Right hindlimb (tissue), 1 donor: Measurements from ENCODE around the gene VDAC2.
"Not testable (repeated sequence)": the region's sequence is repeated elsewhere in the genome, so short reads cannot be mapped to it uniquely, and the experiment has no call there.

Experiments
- DNase-seq: peaks from one replicate; pipeline ENCODE4 v3.0.0-alpha.2; 2018

Gene VDAC2

DNA sequence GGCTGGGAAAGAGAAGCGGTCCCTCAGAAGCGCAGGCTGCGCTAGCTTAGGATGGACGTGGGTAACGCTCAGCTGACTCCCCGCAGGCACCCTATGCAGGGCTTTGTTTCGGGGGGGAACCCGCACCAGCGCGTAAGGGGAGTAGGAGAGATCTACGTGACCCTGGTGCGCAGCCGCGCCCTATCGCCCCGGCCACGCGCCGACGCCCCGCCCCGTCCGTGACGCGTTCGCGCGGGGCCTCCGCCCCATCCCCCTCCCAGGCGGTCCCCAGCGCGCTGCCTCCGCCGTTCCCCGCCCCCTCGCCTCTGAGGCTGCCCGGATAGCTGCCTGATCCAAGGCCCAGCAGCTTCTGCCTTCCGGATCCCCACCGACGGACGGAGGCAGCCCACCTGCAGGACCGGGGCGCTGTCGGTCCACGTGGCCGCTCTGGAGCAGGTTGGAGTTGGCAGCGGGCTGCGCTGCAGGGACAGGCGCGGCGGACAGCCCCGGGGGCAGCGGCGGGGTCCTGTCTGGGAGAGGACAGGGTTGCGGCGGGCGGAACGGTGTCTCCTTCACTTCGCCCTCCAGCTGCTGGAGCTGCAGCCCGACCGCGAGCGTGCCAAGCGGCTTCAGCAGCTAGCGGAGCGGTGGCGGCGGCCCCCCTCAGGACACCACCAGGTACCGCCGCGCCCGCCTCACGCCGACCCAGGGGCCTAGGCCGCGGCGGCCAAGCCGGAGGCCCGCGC is at the start of gene VDAC2:
TSS of gene VDAC2 (plus strand) at position 515 of the 725 bp plus-strand sequence. CDS start 363 bp downstream, outside the sequence.
- peak; percentile 94 for DNase-seq

DNA sequence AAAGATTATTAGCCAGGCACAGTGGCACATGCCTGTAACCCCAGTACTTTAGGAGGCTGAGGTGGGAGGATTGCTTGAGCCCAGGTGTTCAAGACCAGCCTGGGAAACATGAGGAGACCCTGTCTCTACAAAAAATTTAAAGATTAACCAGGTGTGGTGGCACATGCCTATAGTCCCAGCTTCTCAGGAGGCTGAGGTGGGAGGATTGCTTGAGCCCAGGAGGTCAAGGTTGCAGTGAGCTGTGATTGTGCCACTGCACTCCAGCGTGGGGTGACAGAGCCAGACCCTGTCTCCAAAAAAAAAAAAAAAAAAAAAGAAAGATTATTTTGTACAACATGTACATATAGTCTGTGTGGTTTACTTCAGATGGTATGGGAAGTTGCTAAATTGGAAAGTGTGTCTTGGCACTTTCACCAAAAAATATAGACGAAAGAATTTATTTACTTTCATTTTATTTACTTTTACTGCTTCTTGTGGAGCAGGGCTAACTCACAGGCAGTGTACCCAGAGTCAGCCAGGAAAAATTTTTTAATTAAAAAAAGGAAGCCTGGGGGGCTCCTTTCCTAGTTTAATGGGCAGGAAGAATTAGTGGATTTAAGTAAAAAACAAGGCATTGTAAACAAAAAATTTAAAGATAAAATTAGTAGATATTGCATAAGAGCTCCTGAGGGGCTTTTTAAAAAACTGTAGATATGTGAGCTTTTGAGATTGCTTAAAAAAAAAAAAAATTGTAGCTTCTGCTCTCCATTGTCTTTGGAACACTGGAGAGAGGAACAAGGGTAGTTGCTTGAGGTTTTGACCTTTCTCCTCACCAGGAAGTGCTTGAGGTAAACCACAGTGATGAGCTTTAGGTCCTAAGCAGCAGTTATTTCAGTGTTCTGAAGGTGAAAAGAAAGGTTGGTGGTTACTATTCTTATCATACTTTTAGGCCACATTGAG is 44.6 kb upstream of the VDAC2 start:
- no peak for DNase-seq

GRCh38 chr10:75166623-75166972 is 44.0 kb upstream of the VDAC2 start:
- DNase-seq: no peak

DNA sequence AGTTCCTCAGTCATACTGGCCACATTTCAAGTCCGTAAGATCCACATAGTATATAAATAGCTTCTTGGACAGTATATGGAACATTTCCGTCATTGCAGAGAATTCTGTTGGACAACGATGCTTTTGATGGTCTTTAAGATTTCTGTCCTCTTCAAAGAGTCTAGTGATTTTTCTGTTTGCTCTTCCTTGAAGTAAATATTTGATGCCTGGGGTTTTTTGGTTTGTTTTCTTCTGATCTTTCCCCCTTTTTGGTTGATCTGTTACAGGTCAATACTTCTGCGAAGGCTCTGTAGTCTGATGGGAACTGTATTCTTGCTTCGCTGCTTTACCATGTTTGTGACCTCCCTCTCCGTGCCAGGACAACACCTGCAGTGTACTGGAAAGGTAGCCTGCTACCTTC is 42.3 kb upstream of the VDAC2 start:
- DNase-seq: no peak

- DNase-seq: no peak
Measured at GRCh38 chr10:75170215-75170614, 40.4 kb upstream of the VDAC2 start.

DNA sequence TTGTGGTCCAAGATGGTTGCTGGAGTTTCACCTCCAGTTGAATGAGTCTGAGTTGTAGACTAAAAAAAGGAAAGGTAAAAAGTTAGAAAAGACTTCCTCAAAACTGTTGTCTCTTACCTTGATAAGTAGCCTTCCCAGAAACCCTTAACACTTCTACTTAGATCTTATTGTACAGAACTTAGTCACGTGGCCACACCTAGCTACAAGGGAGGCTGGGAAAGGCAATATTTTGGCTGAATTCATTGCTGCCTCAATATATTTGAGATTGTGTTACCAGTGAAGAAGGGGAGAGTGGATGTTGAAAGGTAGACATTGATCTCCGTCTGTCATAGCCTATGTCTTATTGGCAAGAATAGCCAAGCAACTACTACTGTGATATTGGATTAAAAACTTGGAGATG is 35.5 kb upstream of the VDAC2 start:
- no peak for DNase-seq

DNA sequence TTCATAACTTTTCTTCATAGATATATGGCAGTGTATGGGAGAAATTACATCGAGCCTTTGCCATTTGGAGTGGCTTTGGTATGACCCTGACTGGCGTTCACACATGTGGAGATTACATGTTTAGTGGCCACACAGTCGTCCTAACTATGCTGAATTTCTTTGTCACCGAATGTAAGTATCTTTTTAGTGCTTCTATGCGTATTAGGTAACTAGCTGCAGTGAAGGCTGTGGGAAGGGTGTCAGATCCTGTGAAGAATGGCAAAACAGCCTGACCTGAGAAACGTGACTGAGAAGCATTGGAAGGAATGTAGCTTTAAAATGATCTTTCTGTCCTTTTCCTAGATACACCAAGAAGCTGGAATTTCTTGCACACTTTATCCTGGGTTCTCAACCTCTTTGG is 34.5 kb upstream of the VDAC2 start:
- no peak for DNase-seq

GRCh38 chr10:75176736-75177135 is 33.9 kb upstream of the VDAC2 start:
- DNase-seq: no peak

DNA sequence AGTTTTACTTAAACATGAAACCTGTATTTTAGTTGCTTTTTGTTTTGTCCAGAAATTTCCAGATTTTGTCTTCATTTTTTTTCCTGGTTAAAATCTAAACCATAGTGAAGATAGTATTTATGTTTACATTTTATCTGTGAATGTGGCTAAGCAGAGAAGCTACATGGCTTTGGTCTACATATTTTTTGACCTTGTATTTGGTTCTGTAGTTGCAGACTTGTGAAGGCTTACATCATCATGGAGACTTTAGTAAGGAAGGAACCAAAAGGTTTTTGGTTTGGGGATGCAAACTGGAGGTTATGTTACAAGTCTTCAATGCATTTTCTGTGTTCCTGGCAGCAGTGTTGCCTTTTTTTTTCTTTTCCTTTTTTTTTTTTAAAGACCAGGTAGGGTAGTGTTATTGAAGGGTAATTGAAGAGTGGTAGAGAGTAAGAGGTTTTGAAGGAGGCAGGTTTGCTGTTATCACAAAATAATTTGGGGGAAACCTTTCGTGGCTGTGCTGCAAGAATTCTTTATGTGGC is 30.9 kb upstream of the VDAC2 start:
- no peak for DNase-seq

- no peak for DNase-seq
Measured at GRCh38 chr10:75180592-75180991, 30.0 kb upstream of the VDAC2 start.

GRCh38 chr10:75181073-75181472 is 29.5 kb upstream of the VDAC2 start:
- DNase-seq: no peak

DNA sequence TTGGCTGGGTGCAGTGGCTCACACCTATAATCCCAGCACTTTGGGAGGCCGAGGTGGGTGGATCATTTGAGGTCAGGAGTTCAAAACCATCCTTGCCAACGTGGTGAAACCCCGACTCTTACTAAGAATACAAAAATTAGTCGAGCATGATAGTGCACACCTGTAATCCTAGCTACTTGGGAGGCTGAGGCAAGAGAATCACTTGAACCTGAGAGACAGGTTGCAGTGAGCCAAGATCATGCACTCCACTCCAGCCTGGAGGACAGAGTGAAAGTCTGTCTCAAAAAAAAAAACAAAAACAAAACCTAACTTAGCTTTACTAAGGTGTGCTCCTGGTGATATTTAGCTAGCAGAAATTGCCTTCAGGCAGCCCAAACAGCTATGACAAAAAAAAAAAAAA is 24.3 kb upstream of the VDAC2 start:
- no peak for DNase-seq

DNA sequence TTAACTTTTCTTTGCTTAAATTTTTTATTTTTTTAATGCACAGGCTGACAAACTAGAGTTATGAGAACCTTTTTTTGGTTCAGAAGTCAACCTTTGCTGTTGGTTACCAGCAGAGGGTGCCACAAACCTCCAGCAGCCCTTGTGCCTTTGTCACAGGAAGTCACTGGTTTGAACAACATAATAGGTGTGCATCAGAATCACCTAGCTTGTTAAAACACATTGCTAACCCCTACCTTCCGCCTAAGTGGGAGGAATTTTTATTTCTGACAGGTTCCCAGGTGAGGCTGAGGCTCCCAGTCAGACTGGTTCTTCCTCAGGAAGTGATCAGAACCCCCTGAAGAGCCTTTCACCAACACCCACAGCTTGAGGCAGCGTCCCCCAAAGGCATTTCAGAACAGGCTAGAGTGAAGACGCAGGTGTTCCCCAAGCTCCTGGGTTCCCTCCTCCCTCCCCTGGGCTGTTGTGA is 22.6 kb upstream of the VDAC2 start:
- DNase-seq: no peak

DNA sequence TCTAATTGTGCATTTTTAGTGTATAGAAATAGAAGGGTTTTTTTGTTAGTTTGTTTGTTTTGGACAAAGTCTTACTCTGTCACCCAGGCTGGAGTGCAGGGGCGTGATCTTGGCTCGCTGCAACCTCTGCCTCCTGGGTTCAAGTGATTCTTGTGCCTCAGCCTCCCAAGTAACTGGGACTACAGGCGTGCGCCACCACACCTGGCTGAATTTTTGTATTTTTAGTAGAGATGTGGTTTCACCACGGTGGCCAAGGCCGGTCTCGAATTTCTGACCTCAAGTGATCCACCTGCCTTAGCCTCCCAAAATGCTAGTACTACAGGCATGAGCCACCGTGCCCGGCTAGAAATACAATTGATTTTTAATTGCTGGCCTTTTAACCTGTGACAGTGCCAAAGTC is 22.1 kb upstream of the VDAC2 start:
- DNase-seq: not testable (repeated sequence)

DNA sequence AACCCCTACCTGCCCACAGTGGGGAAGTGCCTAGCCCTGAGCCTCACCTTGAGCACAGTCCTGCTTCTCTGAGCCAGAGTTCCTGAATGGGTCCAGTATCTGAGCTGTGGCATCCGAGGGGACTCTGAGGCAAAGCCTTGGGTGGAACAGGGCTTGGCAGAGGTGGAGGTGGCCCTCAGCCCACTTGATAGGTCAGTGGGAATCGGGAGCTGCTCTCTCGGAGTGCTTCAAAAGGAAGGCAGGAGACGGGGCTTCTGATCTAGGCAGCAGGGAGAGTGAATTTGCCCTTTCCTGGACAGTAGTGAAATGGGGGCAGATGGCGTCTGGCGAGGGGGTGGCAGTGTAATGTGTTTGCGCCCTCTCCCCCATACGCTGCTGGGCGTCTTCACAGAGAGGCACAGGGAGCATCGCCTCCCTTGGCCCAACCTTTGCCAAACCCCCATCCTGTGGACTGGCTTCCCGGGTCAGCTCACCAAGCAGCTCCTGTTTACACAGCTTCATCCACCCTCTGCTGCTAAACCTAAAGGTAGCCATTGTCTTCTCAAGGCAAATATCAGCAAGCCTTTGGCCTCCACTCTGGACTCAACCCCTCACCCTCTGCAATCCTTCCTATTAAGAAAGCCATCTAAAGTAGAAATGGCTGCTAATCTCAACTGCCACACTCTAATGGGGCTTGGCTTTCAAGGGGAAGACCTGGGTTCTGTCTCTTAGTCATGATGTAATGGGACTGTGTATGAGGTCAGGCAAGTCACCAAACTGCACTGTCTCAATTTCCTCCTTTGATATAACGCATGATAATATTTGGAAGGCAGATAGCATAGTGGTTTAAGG is 21.1 kb upstream of the VDAC2 start:
- no peak for DNase-seq

DNA sequence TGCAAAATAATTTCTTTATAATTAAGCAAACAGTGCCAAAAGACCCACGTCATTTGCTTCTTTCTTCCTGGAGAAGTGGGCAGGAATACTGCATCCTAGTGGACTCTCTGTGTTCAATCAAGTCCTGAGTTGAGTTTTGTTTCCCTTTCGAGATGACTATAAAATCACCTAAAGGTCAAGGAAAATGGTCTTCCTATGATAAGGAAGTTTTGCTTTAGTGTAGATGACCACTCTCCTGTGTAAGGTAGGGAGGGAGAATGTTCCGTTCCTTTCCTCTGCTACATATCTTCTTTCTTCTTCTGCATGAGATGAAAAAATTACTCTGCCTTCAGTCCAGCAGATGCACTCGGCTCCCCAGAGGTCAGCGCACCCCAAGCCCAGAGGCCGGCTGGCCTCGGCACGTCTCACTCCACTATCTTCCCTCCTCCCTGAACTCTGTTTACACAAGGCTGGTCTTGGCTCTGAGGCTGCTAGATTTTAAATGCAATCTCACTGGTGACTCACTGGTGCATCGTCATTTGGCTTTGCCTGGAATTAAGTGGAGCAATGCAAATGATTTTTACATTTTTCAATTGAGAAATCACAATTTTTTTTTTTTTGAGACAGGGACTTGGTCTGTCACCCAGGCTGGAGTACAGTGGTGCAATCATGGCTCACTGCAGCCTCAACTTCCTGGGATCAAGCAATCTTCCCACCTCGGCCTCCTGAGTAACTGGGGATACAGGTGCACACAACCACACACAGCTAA is 18.6 kb upstream of the VDAC2 start:
- no peak for DNase-seq

- DNase-seq: not testable (repeated sequence)
Measured at GRCh38 chr10:75194625-75195024, 16.0 kb upstream of the VDAC2 start.

DNA sequence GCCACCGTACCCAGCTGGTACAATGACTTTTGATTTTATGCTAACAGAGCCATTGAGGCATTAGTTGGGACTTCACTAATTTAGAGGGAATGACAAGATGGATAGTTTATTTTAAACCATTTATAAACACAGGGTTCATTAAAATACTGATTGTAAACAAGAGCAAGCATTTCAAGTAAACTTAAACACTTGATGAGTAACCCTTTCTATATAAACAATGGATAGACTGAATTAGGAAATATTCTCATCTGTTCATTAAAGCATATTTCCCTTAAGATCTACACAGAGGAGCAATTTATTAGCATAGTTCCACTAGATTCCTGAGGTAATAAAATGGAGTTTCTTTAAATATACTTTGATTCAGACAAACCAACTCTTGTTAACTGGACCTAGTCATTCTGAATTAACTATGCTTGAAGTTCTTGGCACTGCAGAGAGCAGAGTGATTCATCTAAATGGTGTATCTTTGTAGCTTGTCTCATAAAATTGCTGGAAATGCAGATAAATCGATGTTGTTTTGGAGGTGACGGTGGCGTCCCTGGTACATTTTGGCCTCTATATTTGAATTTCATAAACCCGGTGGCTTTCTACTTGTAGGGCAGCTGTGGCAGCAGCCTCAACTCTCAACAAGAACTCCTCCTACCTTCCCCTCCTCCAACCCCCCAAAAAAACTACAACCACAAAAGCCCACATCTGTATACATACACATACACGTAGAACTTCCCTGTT is 15.4 kb upstream of the VDAC2 start:
- no peak for DNase-seq

GRCh38 chr10:75197066-75197465 is 13.5 kb upstream of the VDAC2 start:
- DNase-seq: no peak

DNA sequence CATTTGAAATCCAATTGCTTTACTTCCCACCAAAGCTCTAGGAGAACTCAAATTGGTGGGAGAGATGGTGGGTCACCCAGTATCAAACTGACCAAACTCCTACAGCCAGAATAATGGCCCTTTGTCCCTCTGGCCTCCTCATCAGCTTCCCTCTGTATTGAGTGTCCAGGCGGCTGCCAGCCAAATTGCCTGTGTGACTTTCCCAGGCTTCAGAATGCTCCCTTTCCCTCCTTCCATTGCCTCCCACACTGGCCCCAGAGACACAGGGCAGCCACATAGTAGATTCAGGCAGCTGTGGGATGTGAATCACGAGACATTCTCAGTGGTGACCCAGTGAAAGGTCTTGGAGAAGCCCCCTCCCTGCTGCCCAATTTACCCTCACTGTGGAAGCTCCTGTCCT is 12.7 kb upstream of the VDAC2 start:
- no peak for DNase-seq

DNA sequence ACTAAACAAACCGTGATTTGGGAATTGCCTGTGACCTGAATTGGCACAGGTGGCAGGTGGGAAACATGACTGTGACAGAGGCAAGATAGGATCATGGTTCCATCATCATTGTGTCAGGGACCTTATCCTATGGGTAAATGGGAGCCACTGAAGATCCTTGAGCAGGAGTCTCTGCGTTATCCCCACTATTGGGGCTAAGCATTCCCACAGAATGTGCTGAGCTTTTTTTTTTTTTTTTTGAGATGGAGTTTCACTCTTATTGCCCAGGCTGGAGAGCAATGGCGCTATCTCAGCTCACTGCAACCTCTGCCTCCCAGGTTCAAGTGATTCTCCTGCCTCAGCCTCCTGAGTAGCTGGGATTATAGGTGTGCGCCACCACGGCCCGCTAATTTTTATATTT is 10.6 kb upstream of the VDAC2 start:
- DNase-seq: not testable (repeated sequence)
